Fibroblast of villous mesenchyme (primary cell): ENCODE data around the gene MALT1. TPM values are rescaled to one million over a fixed set of nuclear protein-coding genes. Genes with fewer than 3 reads are reported as not detected.

Experiments used
- DNase-seq: peaks from one replicate; pipeline ENCODE4 v3.0.0-alpha.2; 2010; ENCODE audit warnings: low read depth
- H3K4me3 ChIP-seq: 2 replicates; pipeline ENCODE4 v1.5.1; 2011; ENCODE audit warnings: low read depth, mild to moderate bottlenecking, low read length
- CTCF ChIP-seq: IDR thresholded peaks from 2 replicates; pipeline ENCODE4 v1.5.1; 2012; ENCODE audit warnings: low read depth, mild to moderate bottlenecking, low read length; ENCODE audit not compliant: insufficient read depth
- total RNA-seq: library from RNA; depleted of rRNA; stranded (reverse); fragments of >200 nt; gene quantifications from 2 replicates; pipeline ENCODE4 v1.2.3, GENCODE V29; 2012

Gene MALT1
- total RNA-seq, 1 donor, result 85.1 TPM

DNA sequence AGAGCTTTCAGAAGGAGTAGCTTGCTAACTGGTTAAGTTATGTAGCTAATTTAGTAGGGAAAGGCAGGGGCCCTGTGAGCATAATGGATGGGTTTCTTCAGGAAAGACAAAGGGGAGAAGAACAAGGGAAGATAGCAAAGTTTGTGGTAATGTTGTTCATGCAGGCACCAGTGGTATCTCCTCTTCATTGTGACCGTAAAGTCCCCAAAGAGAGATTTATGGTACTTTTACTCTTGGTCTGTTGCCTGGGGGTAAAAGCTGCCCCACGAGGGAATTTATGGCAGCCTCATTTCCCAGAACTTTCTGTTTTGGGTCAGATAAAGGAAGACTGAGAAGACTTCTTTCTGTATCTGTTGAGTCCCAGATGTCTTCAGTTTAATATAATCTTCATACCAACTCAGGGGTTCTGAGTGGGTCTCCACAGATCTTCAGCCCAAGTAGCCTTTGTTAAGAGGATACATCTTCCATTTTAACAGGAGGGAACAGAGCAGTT lies 27.5 kb downstream of the MALT1 start:
- no peak for TF ChIP-seq CTCF
- DNase-seq, result no peak
- no peak overlapping the region for H3K4me3 ChIP-seq

GRCh38 chr18:58699551-58699950 lies 28.3 kb downstream of the MALT1 start:
- TF ChIP-seq CTCF, result no peak
- DNase-seq, result no peak

DNA sequence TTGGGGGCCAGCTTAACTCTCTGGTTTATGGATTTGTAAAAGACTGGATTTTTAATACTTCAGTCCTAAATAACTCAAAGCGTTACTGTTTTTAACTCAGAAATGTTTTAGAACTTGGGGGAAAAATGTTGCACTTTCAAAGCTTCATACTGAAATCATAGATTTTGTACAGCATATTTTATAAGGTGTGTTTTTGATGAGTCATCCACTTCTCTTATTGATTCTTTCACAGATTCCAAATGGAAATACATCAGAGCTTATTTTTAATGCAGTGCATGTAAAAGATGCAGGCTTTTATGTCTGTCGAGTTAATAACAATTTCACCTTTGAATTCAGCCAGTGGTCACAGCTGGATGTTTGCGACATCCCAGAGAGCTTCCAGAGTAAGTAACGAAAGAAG lies 28.9 kb downstream of the MALT1 start:
- DNase-seq, result no peak
- H3K4me3 ChIP-seq, result no peak overlapping the region
- TF ChIP-seq CTCF, result no peak

More at GRCh38 chr18:58699551-58699950, 28.3 kb downstream of the MALT1 start:
- H3K4me3 ChIP-seq, result no peak overlapping the region

- no peak for DNase-seq
- no peak for TF ChIP-seq CTCF
- H3K4me3 ChIP-seq, result no peak overlapping the region
These were observed 41.7 kb downstream of the MALT1 start for GRCh38 chr18:58712930-58713329.

- no peak overlapping the region for H3K4me3 ChIP-seq
- DNase-seq, result no peak
- no peak for TF ChIP-seq CTCF
These were observed 43.0 kb downstream of the MALT1 start for GRCh38 chr18:58714259-58714658.

DNA sequence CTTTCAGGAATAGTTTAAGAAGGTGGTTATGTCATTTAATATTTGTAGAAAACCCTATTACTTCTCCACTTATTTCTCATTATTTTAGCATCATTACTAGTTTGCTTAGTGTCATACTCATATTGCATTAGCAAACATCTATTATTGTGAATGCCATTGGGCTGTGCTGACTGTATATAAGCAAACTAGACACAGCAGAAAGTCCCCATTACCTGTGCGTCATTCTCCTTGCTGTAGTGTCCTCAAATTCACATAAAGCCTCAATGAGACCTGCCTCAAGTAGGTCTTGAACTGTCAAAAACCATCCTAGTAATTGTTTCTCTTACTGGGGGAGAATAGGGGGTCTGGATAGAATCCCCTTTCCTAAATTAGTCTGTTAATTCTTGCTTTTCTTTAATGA lies 43.6 kb downstream of the MALT1 start:
- H3K4me3 ChIP-seq, result no peak overlapping the region

More for the DNA sequence above, 43.6 kb downstream of the MALT1 start:
- DNase-seq, result no peak
- TF ChIP-seq CTCF, result no peak
